ENCODE measurements around the gene FBXO17. TPM values are rescaled to one million over a fixed set of nuclear protein-coding genes. Genes with fewer than 3 reads are reported as not detected.

The FBXO17 gene
- total and polyA plus RNA-seq, 12 donors, result 1.00 to 3.2 (median 2.2) TPM

GRCh38 chr19:38979812-38980211 lies 4.3 kb upstream of the FBXO17 start:
- 66 to 73% methylated on average over 5 of the region's 5 CpGs for WGBS, 2 donors
- H3K9me3 ChIP-seq, result peaks cover 0 to 16% (median 0%) of the 10 kb centered on the region in 11 donors
- ATAC-seq (no peak), DNase-seq (no peak)
- intact Hi-C loops (cut with DNase I), result loop anchor here in 2 of 10 donors (10.0 kb wide), 2 partner anchors 345 to 355 kb away; partner anchors contain the start of genes GMFG (in 1 of the 2) and LRFN1 (in 1 of the 2)
- H3K27ac ChIP-seq, result no peak overlapping the region
- TF ChIP-seq CTCF (IDR thresholded peaks at IDR 0.05), result no peak
- H3K4me3 ChIP-seq, result no peak overlapping the region
- peaks cover 0 to 12% (median 5%) of the 10 kb centered on the region in 9 donors for H3K4me1 ChIP-seq
- H3K36me3 ChIP-seq, result no peaks in the 10 kb centered on the region
- peaks cover 0 to 33% (median 23%) of the 10 kb centered on the region in 7 donors for H3K27me3 ChIP-seq

GRCh38 chr19:38978326-38978689 lies 2.8 kb upstream of the FBXO17 start:
- peaks cover 0 to 29% (median 24%) of the 10 kb centered on the region in 7 donors for H3K27me3 ChIP-seq
- WGBS, 2 donors, result 78 to 80% methylated on average over 3 of the region's 3 CpGs
- H3K9me3 ChIP-seq, result peaks cover 0 to 15% (median 0%) of the 10 kb centered on the region in 11 donors
- no peak for ATAC-seq
- H3K36me3 ChIP-seq, result no peaks in the 10 kb centered on the region
- no peak overlapping the region for H3K27ac ChIP-seq
- intact Hi-C loops (cut with DNase I), result loop anchor here in 2 of 10 donors (10.0 kb wide), 2 partner anchors 346 to 356 kb away; partner anchors contain the start of genes GMFG (in 1 of the 2) and LRFN1 (in 1 of the 2)
- peaks cover 0 to 17% (median 5%) of the 10 kb centered on the region in 9 donors for H3K4me1 ChIP-seq
- H3K4me3 ChIP-seq, result no peak overlapping the region
- no peak for TF ChIP-seq CTCF (IDR thresholded peaks at IDR 0.05)
- no peak for DNase-seq

GRCh38 chr19:38977445-38978325 lies 2.1 kb upstream of the FBXO17 start:
- intact Hi-C loops (cut with DNase I), result loop anchor here in 2 of 10 donors (10.0 kb wide), 2 partner anchors 347 to 357 kb away; partner anchors contain the start of genes GMFG (in 1 of the 2) and LRFN1 (in 1 of the 2)

More at GRCh38 chr19:38977445-38978325, 2.1 kb upstream of the FBXO17 start:
- no peak for TF ChIP-seq CTCF (IDR thresholded peaks at IDR 0.05)
- Histone ChIP-seq H3K27me3 (peaks cover 0 to 29% (median 24%) of the 10 kb centered on the region in 7 donors), H3K4me1 (peaks cover 0 to 17% (median 5%) of the 10 kb centered on the region in 9 donors), H3K36me3 (no peaks in the 10 kb centered on the region), H3K27ac (no peak overlapping the region), H3K4me3 (no peak overlapping the region), H3K9me3 (peaks cover 0 to 15% (median 0%) of the 10 kb centered on the region in 11 donors)
- no peak for DNase-seq
- WGBS, 2 donors, result 86 to 87% methylated on average over 15 of the region's 15 CpGs
- ATAC-seq, result no peak

Data from heart right ventricle (tissue), 16 donors.